Measurements from ENCODE around the gene HS3ST1. TPM values are rescaled to one million over a fixed set of nuclear protein-coding genes. Genes with fewer than 3 reads are reported as not detected.

HS3ST1 gene
- total RNA-seq, 1 experiment from 2014 or later, result 12.3 TPM

GRCh38 chr4:11467931-11468330, 39.2 kb upstream of the HS3ST1 start:
- Histone ChIP-seq H3K4me1 (replicated peaks; ENCODE audit: insufficient read depth) (no peaks in the 10 kb centered on the region), H3K27me3 (ENCODE audit: insufficient read depth, low read depth) (no peaks in the 10 kb centered on the region), H3F3A (ENCODE audit: insufficient read depth, low read depth) (no peaks in the 10 kb centered on the region), H3K27ac (no peak overlapping the region), H3K4me2 (no peak overlapping the region), H2AFZ (no peak overlapping the region), H3K36me3 (ENCODE audit: low read depth) (no peaks in the 10 kb centered on the region), H3K9me2 (ENCODE audit: insufficient read depth) (no peaks in the 10 kb centered on the region), H3K9me3 (ENCODE audit: insufficient read depth, low read depth) (no peaks in the 10 kb centered on the region), H3K79me2 (ENCODE audit: low read depth) (no peaks in the 10 kb centered on the region), H4K20me1 (ENCODE audit: insufficient read depth) (no peaks in the 10 kb centered on the region), H3K4me3 (no peak overlapping the region)
- CTCF ChIA-PET, result no interaction called here
- POLR2A ChIA-PET (ENCODE audit: unreplicated experiment), result no interaction called here
- no TSS peak for BruUV-seq (replicated peaks)
- intact Hi-C loops (cut with micrococcal nuclease; ENCODE audit: unreplicated experiment), result loop anchor here (5.0 kb wide), 1 partner anchor 41 kb away; the partner anchor contains the start of gene HS3ST1
- no peak for TF ChIP-seq CTCF (conservative IDR thresholded peaks at IDR 0.05)
- no peak for TF ChIP-seq EZH2 (IDR thresholded peaks at IDR 0.05; ENCODE audit: low read depth)
- no peak for DNase-seq

GRCh38 chr4:11463707-11464106, 35.0 kb upstream of the HS3ST1 start:
- TF ChIP-seq CTCF (conservative IDR thresholded peaks at IDR 0.05), result no peak
- no peak for TF ChIP-seq EZH2 (IDR thresholded peaks at IDR 0.05; ENCODE audit: low read depth)
- intact Hi-C loops (cut with micrococcal nuclease; ENCODE audit: unreplicated experiment), result no loop called here
- Histone ChIP-seq H3K27ac (no peak overlapping the region), H3K4me3 (no peak overlapping the region), H3K4me1 (replicated peaks; ENCODE audit: insufficient read depth) (no peaks in the 10 kb centered on the region), H2AFZ (no peak overlapping the region), H4K20me1 (ENCODE audit: insufficient read depth) (no peaks in the 10 kb centered on the region), H3K27me3 (ENCODE audit: insufficient read depth, low read depth) (no peaks in the 10 kb centered on the region), H3K79me2 (ENCODE audit: low read depth) (no peaks in the 10 kb centered on the region), H3K4me2 (no peak overlapping the region), H3F3A (ENCODE audit: insufficient read depth, low read depth) (no peaks in the 10 kb centered on the region), H3K9me3 (ENCODE audit: insufficient read depth, low read depth) (peaks cover 2% of the 10 kb centered on the region; the same call in 1 of the 2 replicates), H3K9me2 (ENCODE audit: insufficient read depth) (no peaks in the 10 kb centered on the region), H3K36me3 (ENCODE audit: low read depth) (no peaks in the 10 kb centered on the region)
- ChIA-PET CTCF (no interaction called here), POLR2A (ENCODE audit: unreplicated experiment) (interaction anchor here (0.6 kb wide), 1 partner anchor 171 kb away, joined by 3 read pairs; no protein-coding TSS in a partner anchor)
- no peak for DNase-seq
- BruUV-seq (replicated peaks), result no TSS peak

- Histone ChIP-seq H3K36me3 (ENCODE audit: low read depth) (no peaks in the 10 kb centered on the region), H4K20me1 (ENCODE audit: insufficient read depth) (no peaks in the 10 kb centered on the region), H3K4me2 (no peak overlapping the region), H2AFZ (no peak overlapping the region), H3K27me3 (ENCODE audit: insufficient read depth, low read depth) (no peaks in the 10 kb centered on the region), H3F3A (ENCODE audit: insufficient read depth, low read depth) (no peaks in the 10 kb centered on the region), H3K4me1 (replicated peaks; ENCODE audit: insufficient read depth) (no peaks in the 10 kb centered on the region), H3K9me3 (ENCODE audit: insufficient read depth, low read depth) (peaks cover 2% of the 10 kb centered on the region; the same call in 1 of the 2 replicates), H3K79me2 (ENCODE audit: low read depth) (no peaks in the 10 kb centered on the region), H3K9me2 (ENCODE audit: insufficient read depth) (no peaks in the 10 kb centered on the region), H3K4me3 (no peak overlapping the region), H3K27ac (no peak overlapping the region)
- POLR2A ChIA-PET (ENCODE audit: unreplicated experiment), result no interaction called here
- no TSS peak for BruUV-seq (replicated peaks)
- no peak for TF ChIP-seq EZH2 (IDR thresholded peaks at IDR 0.05; ENCODE audit: low read depth)
- TF ChIP-seq CTCF (conservative IDR thresholded peaks at IDR 0.05), result no peak
- DNase-seq, result no peak
- intact Hi-C loops (cut with micrococcal nuclease; ENCODE audit: unreplicated experiment), result no loop called here
- CTCF ChIA-PET, result no interaction called here
These were observed 27.7 kb upstream of the HS3ST1 start for GRCh38 chr4:11456401-11456800.
